Measurements from ENCODE around the gene DLG1. TPM values are rescaled to one million over a fixed set of nuclear protein-coding genes. Genes with fewer than 3 reads are reported as not detected.

DLG1 gene
- total and polyA plus RNA-seq, 2 donors = 37.6 to 40.4 TPM

GRCh38 chr3:197024881-197025735 is 273.3 kb downstream of the DLG1 start:
- peaks cover 0 to 25% of the 10 kb centered on the region in 2 donors for H3K27me3 ChIP-seq (ENCODE audit: control insufficient read depth in 2 of 2, insufficient read depth in 1 of 2, low read length in 1 of 2)
- WGBS = 96% methylated on average over 28 of the region's 28 CpGs
- DNase-seq (ENCODE audit: low read depth in 6 of 9, low spot score in 9 of 9) = no peak

GRCh38 chr3:197023998-197024651 is 274.3 kb downstream of the DLG1 start:
- H3K27me3 ChIP-seq (ENCODE audit: control insufficient read depth in 2 of 2, insufficient read depth in 1 of 2, low read length in 1 of 2) = peaks cover 0 to 21% of the 10 kb centered on the region in 2 donors
- DNase-seq (ENCODE audit: low read depth in 6 of 9, low spot score in 9 of 9) = peak in 1 of 9 donors; percentile 28
- 87% methylated on average over 36 of the region's 36 CpGs for WGBS
- no peaks in the 10 kb centered on the region for H3K9me3 ChIP-seq (ENCODE audit: control insufficient read depth in 2 of 2, insufficient read depth in 1 of 2, low read length in 1 of 2)
- peaks cover 16 to 33% of the 10 kb centered on the region in 2 donors for H3K4me1 ChIP-seq (ENCODE audit: control insufficient read depth in 2 of 2, insufficient read depth in 2 of 2, low read length in 2 of 2)
- no peak overlapping the region for H3K27ac ChIP-seq (ENCODE audit: low read depth in 1 of 2, low read length in 1 of 2)
- H3K36me3 ChIP-seq (ENCODE audit: control insufficient read depth in 2 of 2, insufficient read depth in 2 of 2, low read length in 1 of 2) = peaks cover 0 to 12% of the 10 kb centered on the region in 2 donors
- H3K4me3 ChIP-seq (ENCODE audit: low read length in 2 of 2) = no peak overlapping the region

More at GRCh38 chr3:197024881-197025735, 273.3 kb downstream of the DLG1 start:
- no peaks in the 10 kb centered on the region for H3K9me3 ChIP-seq (ENCODE audit: control insufficient read depth in 2 of 2, insufficient read depth in 1 of 2, low read length in 1 of 2)
- peaks cover 21 to 38% of the 10 kb centered on the region in 2 donors for H3K4me1 ChIP-seq (ENCODE audit: control insufficient read depth in 2 of 2, insufficient read depth in 2 of 2, low read length in 2 of 2)
- no peak overlapping the region for H3K4me3 ChIP-seq (ENCODE audit: low read length in 2 of 2)
- no peak overlapping the region for H3K27ac ChIP-seq (ENCODE audit: low read depth in 1 of 2, low read length in 1 of 2)
- peaks cover 0 to 12% of the 10 kb centered on the region in 2 donors for H3K36me3 ChIP-seq (ENCODE audit: control insufficient read depth in 2 of 2, insufficient read depth in 2 of 2, low read length in 1 of 2)

- H3K4me3 ChIP-seq (ENCODE audit: low read length in 2 of 2) = no peak overlapping the region
- H3K9me3 ChIP-seq (ENCODE audit: control insufficient read depth in 2 of 2, insufficient read depth in 1 of 2, low read length in 1 of 2) = no peaks in the 10 kb centered on the region
- H3K36me3 ChIP-seq (ENCODE audit: control insufficient read depth in 2 of 2, insufficient read depth in 2 of 2, low read length in 1 of 2) = peaks cover 0 to 12% of the 10 kb centered on the region in 2 donors
- no peak overlapping the region for H3K27ac ChIP-seq (ENCODE audit: low read depth in 1 of 2, low read length in 1 of 2)
- H3K4me1 ChIP-seq (ENCODE audit: control insufficient read depth in 2 of 2, insufficient read depth in 2 of 2, low read length in 2 of 2) = peaks cover 11 to 27% of the 10 kb centered on the region in 2 donors
- H3K27me3 ChIP-seq (ENCODE audit: control insufficient read depth in 2 of 2, insufficient read depth in 1 of 2, low read length in 1 of 2) = peaks cover 0 to 14% of the 10 kb centered on the region in 2 donors
- 49% methylated on average over 27 of the region's 27 CpGs for WGBS
- peak in 2 of 9 donors; percentile 18 to 50 for DNase-seq (ENCODE audit: low read depth in 6 of 9, low spot score in 9 of 9)
Measured at GRCh38 chr3:197023241-197023997, 275.0 kb downstream of the DLG1 start.

GRCh38 chr3:197022405-197023231 is 275.8 kb downstream of the DLG1 start:
- Histone ChIP-seq H3K27ac (ENCODE audit: low read depth in 1 of 2, low read length in 1 of 2) (no peak overlapping the region), H3K27me3 (ENCODE audit: control insufficient read depth in 2 of 2, insufficient read depth in 1 of 2, low read length in 1 of 2) (peaks cover 0 to 13% of the 10 kb centered on the region in 2 donors), H3K4me1 (ENCODE audit: control insufficient read depth in 2 of 2, insufficient read depth in 2 of 2, low read length in 2 of 2) (peaks cover 11 to 27% of the 10 kb centered on the region in 2 donors), H3K36me3 (ENCODE audit: control insufficient read depth in 2 of 2, insufficient read depth in 2 of 2, low read length in 1 of 2) (peaks cover 0 to 12% of the 10 kb centered on the region in 2 donors), H3K4me3 (ENCODE audit: low read length in 2 of 2) (no peak overlapping the region), H3K9me3 (ENCODE audit: control insufficient read depth in 2 of 2, insufficient read depth in 1 of 2, low read length in 1 of 2) (no peaks in the 10 kb centered on the region)
- DNase-seq (ENCODE audit: low read depth in 6 of 9, low spot score in 9 of 9) = peak in 2 of 9 donors; percentile 32 to 45
- WGBS = 42% methylated on average over 22 of the region's 22 CpGs

- DNase-seq (ENCODE audit: low read depth in 6 of 9, low spot score in 9 of 9) = no peak
- Histone ChIP-seq H3K9me3 (ENCODE audit: control insufficient read depth in 2 of 2, insufficient read depth in 1 of 2, low read length in 1 of 2) (no peaks in the 10 kb centered on the region), H3K27ac (ENCODE audit: low read depth in 1 of 2, low read length in 1 of 2) (no peak overlapping the region), H3K27me3 (ENCODE audit: control insufficient read depth in 2 of 2, insufficient read depth in 1 of 2, low read length in 1 of 2) (peaks cover 0 to 13% of the 10 kb centered on the region in 2 donors), H3K4me3 (ENCODE audit: low read length in 2 of 2) (no peak overlapping the region), H3K36me3 (ENCODE audit: control insufficient read depth in 2 of 2, insufficient read depth in 2 of 2, low read length in 1 of 2) (peaks cover 0 to 12% of the 10 kb centered on the region in 2 donors), H3K4me1 (ENCODE audit: control insufficient read depth in 2 of 2, insufficient read depth in 2 of 2, low read length in 2 of 2) (peaks cover 11 to 27% of the 10 kb centered on the region in 2 donors)
- 92% methylated on average over 15 of the region's 15 CpGs for WGBS
Measured at GRCh38 chr3:197021729-197022404, 276.5 kb downstream of the DLG1 start.

GRCh38 chr3:197021231-197021630 is 277.2 kb downstream of the DLG1 start:
- Histone ChIP-seq H3K27ac (ENCODE audit: low read depth in 1 of 2, low read length in 1 of 2) (no peak overlapping the region), H3K4me3 (ENCODE audit: low read length in 2 of 2) (no peak overlapping the region), H3K36me3 (ENCODE audit: control insufficient read depth in 2 of 2, insufficient read depth in 2 of 2, low read length in 1 of 2) (peaks cover 0 to 8% of the 10 kb centered on the region in 2 donors), H3K4me1 (ENCODE audit: control insufficient read depth in 2 of 2, insufficient read depth in 2 of 2, low read length in 2 of 2) (peaks cover 11 to 27% of the 10 kb centered on the region in 2 donors), H3K27me3 (ENCODE audit: control insufficient read depth in 2 of 2, insufficient read depth in 1 of 2, low read length in 1 of 2) (peaks cover 0 to 13% of the 10 kb centered on the region in 2 donors), H3K9me3 (ENCODE audit: control insufficient read depth in 2 of 2, insufficient read depth in 1 of 2, low read length in 1 of 2) (peaks cover 0 to 3% of the 10 kb centered on the region in 2 donors)
- 89% methylated on average over 10 of the region's 10 CpGs for WGBS
- DNase-seq (ENCODE audit: low read depth in 6 of 9, low spot score in 9 of 9) = no peak

- H3K36me3 ChIP-seq (ENCODE audit: control insufficient read depth in 2 of 2, insufficient read depth in 2 of 2, low read length in 1 of 2) = no peaks in the 10 kb centered on the region
- 96% methylated on average over 13 of the region's 13 CpGs for WGBS
- peaks cover 0 to 13% of the 10 kb centered on the region in 2 donors for H3K27me3 ChIP-seq (ENCODE audit: control insufficient read depth in 2 of 2, insufficient read depth in 1 of 2, low read length in 1 of 2)
- DNase-seq (ENCODE audit: low read depth in 6 of 9, low spot score in 9 of 9) = no peak
- no peak overlapping the region for H3K4me3 ChIP-seq (ENCODE audit: low read length in 2 of 2)
- peaks cover 11 to 27% of the 10 kb centered on the region in 2 donors for H3K4me1 ChIP-seq (ENCODE audit: control insufficient read depth in 2 of 2, insufficient read depth in 2 of 2, low read length in 2 of 2)
- H3K9me3 ChIP-seq (ENCODE audit: control insufficient read depth in 2 of 2, insufficient read depth in 1 of 2, low read length in 1 of 2) = peaks cover 0 to 3% of the 10 kb centered on the region in 2 donors
- H3K27ac ChIP-seq (ENCODE audit: low read depth in 1 of 2, low read length in 1 of 2) = no peak overlapping the region
Measured at GRCh38 chr3:197019535-197019934, 278.9 kb downstream of the DLG1 start.

GRCh38 chr3:197019021-197019420 is 279.4 kb downstream of the DLG1 start:
- 86% methylated on average over 6 of the region's 6 CpGs for WGBS
- Histone ChIP-seq H3K9me3 (ENCODE audit: control insufficient read depth in 2 of 2, insufficient read depth in 1 of 2, low read length in 1 of 2) (peaks cover 0 to 3% of the 10 kb centered on the region in 2 donors), H3K4me1 (ENCODE audit: control insufficient read depth in 2 of 2, insufficient read depth in 2 of 2, low read length in 2 of 2) (peaks cover 11 to 22% of the 10 kb centered on the region in 2 donors), H3K4me3 (ENCODE audit: low read length in 2 of 2) (no peak overlapping the region), H3K27me3 (ENCODE audit: control insufficient read depth in 2 of 2, insufficient read depth in 1 of 2, low read length in 1 of 2) (peaks cover 0 to 13% of the 10 kb centered on the region in 2 donors), H3K36me3 (ENCODE audit: control insufficient read depth in 2 of 2, insufficient read depth in 2 of 2, low read length in 1 of 2) (no peaks in the 10 kb centered on the region), H3K27ac (ENCODE audit: low read depth in 1 of 2, low read length in 1 of 2) (no peak overlapping the region)
- no peak for DNase-seq (ENCODE audit: low read depth in 6 of 9, low spot score in 9 of 9)

All from thymus (tissue), 11 donors.